Inferior parietal cortex (tissue), 1 donor: ENCODE results near the gene PKIG.
"Not testable (repeated sequence)": the region's sequence is repeated elsewhere in the genome, so short reads cannot be mapped to it uniquely, and the experiment has no call there.

Source experiments
- DNase-seq: peaks from one replicate; pipeline ENCODE4 v3.0.0-alpha.2; 2016; ENCODE audit errors: extremely low spot score

Gene PKIG

DNA sequence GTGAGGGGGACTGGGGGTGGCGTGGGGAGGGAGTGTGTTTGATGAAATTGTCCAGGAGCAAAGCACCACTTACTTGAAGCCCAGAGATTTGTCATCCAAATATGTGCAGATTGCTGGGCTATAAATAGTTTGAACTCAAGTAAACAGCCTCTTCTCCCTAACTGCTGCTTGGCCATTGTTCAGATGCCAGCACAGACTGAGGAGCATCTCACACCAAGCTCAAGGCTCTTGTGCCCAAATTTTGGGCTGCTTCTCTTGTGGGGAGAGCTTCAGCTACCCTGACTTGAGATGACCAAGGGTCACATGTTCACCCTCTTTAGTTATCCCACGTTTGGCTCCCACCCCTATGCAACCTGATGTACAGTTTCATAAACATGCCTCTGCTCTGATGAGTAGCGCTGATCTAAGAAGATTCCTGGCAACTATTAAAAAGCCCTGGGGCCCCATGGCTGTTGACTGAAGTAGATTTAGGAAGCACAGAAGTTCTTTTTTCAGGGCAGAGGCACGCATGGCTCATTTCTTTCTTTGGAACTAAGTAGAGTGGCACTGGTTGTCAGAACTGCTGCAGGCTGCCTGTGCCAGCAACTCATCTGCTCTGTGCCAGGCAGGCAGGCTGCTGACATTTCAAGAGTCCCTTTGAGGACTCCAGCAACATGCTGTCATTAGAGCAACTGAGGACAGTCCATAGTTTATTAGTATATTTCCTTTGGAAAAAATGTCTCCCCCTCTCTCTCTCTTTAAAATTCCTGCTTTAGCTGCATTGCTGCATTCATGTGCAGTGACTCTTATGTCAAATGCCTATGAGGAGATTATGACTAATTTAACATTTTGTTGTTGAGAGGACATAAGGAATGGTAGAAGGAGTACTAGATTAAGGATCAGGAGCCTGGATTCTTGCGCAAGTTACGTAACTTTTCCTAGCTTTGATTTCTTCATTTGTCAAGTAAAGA, 9.6 kb upstream of the PKIG start:
- DNase-seq, result peak; percentile 73

DNA sequence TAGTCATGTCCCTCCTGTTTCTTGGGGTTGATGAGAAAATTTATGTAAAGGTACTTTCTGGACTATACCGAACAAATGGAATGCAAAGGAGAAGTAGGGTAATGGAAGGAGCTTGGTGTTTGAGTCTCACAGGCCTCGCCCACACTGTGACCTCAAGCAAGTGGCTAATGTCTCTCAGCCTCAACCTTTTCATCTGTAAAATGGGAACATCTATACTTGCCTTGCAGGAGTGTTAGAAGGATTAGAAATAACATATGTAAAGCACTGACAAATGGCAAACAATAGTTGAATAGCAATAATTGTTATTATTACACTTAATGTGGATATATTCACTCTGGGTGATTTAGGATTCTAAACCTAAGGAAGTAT, 8.9 kb upstream of the PKIG start:
- no peak for DNase-seq

DNA sequence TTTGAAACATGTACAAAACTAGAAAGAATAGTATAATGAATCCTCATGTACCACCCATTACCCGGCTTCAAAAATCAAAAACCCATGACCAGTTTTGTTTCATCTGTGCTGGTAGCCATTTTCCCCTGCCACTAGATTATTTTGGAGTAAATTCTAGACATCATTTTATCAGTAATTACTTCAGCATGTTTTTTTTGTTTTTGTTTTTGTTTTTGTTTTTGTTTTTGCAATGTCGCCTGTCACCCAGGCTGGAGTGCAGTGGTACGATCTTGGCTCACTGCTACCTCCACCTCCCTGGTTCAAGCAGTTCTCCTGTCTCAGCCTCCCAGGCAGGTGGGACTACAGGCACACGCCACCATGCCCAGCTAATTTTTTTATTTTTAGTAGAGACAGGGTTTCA, 8.0 kb upstream of the PKIG start:
- no peak for DNase-seq

DNA sequence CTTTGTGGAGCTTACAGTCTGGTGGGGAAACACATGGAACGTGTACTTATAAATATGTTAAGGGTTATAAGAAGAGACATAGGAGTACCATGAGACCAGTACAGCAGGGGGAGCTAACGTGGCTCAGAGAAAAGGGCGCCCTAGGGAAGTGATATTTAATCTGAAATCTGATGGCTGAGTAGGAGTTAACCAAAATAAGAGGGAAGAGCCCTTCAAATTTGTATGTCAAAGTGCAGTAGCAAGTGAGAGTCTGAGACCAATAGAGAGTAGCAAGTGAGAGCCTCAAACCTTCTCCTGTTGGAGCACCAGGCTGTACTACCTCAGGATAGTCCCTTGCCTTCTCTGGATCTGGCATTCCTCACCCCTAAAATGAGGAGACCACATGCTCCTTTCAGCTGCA, 6.1 kb upstream of the PKIG start:
- DNase-seq, result no peak

DNA sequence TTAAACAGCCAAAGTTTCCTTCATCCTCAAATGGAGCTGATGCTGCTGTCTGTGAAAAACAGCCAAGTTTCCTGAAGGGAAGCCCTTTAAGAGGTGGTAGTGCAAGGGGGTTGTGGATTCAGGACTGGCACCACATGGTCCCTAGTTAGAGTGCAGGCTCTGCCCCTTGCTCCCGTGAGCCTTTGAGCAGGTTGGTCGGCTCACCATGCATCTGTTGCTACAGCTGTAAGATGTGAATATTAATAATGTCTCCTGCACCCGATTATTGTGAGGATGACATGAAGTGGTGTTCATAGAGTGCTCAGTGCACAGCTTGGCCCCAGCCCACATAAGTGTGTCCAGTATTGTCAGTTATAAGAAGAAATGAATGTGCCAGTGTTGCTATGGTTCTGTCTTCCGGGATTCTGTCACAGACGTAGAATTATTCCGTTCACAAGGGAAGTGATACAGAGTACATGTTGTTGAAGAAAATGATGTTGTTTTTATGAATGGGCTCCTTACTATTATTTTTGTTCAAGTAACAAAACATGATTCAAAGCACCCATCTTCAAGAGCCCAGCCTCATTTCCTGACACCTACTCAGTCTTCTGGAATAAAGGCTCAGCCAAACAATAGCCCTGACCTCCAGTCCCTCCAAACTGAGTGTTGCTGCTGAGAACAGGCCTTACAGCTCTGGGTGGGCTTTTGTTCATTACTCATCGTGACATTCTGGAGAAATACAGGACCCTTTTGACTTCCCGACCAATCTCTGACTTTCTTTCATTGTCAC, 2.9 kb upstream of the PKIG start:
- DNase-seq, result no peak

DNA sequence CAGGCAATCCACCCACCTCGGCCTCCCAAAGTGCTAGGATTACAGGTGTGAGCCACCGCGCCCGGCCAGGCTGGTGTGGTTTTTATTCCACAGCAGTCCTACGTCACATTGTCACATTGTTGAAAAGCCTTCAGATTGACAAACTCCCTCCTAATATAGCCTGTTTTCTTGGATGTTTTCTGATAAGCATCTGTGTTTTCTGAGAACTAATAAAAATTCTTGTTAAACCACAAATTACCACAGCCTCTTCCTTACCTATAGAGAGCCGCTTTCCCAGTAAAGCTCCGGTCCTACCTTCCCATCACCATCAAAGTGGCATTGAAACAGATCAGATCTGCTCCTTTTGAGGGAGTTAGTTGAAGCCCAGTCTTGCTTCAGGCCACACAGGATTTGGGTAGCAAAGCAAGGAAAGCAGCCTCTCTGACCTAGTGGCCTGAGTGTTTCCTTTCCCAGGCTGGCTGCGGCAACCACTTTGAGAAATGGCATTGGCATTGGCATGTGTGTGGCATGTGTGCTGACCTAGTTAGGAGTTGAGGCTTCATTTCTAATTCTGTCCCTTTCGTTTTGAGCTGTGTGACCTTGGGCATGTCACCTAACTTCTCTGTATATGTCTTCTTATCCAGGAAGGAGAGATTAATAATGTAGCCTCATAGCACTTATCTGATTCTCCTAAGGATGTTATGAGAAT, 1.7 kb upstream of the PKIG start:
- DNase-seq, result no peak

DNA sequence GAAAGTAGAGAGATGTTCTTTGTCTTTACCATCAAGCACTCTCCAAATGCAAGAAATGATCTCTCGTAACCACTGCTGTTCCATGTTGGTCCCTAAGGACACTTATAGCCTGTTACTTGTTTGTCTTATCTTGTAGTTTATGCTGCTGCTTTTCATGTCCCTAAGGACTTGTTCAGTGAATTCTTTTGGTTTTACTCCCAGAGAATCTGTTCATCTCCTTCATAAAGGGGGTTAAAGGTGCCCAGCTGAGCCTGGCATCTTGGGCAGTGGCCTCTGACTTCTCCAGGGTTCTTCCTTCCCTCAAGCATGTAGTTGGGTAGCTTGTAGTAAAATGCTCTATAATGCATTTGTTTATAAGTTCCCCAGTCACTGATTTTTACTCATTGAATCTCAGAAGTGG, 864 bp upstream of the PKIG start:
- no peak for DNase-seq

DNA sequence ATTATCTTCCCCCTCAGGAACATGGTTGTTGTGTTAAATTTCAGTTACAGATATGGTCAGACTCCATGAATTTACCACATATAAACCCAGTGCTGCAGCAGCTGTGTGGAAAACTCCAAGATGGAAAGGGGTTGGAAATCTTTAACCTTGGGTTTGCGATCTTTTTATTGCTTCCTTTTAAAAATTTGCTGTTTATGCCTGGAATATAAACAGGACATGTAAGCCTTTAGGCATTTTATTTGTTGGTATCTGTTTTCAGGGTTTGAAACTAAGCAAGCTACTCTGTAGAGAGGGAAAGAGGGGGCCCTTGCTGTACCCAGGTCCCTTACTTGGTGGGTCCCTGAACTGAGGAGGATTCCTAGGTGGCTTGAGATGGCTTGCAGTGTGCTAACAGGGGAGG, 778 bp downstream of the PKIG start:
- no peak for DNase-seq

DNA sequence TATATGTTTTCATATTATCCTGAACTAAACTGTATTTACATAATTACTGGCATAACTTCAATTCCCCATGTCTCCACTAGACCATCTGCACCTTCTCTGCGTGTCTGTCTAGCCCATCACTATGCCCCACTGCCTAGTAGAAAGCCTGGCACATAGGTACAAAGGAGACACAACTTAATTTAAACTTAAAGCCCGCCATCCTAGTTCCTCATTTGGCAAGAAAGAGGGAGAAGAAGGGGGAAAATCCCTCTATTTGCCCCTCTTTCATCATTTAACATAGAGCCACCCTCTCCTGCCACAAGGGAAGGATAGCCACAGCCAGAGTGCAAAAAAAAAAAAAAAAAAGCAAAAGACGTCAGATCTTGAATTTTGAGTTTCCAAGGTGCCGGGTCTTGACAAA, 1.8 kb downstream of the PKIG start:
- DNase-seq, result no peak

DNA sequence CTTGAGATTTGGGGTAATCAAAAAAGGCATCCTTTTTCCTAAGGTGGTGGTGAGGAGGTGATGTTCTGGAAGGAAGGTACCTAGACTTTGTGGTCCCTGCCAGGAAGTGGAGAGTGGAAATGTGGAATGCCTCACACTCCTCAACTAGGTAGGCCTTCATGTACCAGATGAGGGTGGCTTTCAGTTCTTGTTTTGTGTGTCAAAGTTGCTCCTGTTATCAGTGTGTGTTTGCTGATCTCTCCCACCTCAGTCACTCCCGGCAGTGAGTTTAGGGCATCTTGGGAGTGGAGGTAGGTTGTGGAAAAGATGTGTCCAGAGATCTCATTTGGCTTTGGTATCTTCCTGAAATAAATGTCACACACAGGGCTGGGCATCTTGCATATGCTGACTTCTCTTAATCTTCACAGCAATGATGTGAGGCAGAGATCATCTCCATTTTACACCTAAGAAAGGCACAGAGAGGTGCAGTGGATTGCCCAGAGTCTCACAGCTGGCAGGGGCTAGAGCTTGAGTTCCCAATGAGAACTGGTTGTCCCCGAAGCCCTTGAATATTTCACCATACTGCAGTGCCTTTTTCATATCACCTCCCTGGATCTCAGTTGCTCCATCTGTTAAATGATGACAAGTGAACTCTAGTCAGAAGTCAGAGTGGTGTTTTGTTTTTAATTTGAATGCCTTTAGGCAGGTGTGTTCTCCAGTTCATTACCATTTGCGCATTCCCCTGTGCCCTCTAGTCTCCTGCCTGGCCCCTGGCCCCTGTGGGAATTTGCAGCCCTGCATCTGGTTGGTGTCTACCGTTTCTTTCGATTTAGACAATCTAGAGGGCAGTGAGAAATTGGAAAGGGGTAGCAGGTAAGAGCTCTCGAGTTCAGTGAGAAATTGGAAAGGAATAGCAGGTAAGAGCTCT, 2.9 kb downstream of the PKIG start:
- DNase-seq, result no peak

DNA sequence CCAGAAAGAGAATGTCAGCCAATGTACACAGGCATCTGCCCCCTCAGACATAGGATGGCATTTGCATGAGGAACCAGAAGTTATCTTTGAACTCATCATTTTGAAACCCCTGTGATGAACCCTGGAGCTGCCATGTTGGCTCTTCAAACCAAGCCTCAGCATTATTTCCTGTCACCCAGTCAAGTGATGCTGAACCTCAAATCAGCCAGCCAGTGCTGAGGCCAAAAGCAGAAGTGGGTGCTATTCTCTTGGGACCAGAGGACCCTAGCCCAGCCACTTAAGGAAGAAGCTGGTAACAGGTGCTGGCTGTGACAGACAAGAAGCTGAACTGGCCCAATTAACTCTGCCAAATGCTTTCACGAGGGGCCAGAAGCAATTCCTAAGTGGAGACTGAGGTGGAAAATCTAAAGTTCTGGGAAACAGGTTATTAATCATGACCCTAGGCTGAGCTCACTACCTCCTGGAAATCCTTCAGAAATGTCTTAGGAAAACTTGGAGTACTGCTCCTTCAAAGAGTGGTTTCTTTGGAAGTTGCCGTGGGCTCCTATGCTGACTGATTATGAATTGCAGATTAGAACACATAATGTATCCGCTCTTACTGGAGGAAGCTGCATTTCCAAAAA, 4.0 kb downstream of the PKIG start:
- DNase-seq, result no peak

DNA sequence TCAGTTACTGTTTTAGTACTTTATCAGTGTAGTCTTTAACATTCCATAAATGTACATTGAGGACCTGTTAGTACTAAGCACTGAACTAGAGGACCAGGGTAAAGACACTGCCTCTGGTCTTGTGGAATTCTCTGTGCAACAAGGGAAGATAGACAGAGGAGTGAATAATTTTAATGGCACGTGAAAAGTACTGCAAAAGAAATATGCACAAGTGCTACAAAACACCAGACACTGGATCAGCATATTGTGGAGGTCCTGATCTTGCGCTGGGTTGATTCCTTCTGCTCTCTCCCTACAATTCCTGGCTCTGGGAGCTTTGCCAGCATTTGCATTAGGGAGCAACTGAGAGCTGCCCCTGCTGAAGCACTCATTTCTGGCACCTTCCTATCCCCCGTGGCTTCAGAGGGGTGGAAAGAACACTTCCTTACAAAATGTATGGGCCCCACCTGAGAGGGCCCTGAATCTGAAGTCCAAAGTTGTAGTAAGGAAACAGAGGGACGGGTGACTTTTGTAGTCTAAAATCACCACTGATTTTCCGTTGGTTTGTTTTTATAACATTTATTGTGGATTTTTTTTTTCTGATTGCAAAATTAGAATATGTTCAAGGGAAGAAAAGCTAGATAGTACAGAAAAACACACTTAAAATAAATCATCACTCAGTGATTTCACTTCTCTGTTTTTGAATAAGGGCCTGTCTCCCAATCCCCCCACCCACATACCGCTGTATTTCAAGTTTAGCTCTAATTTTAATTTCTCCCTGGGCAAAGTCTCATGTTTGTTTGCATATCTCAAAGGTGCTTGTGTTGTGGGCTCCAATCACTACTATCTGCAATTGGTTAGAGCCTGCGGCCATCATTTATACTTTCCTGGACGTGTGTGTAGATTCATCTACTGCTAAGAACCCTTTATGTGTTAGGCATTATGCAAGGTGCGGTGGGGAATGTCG, 4.9 kb downstream of the PKIG start:
- DNase-seq, result no peak

DNA sequence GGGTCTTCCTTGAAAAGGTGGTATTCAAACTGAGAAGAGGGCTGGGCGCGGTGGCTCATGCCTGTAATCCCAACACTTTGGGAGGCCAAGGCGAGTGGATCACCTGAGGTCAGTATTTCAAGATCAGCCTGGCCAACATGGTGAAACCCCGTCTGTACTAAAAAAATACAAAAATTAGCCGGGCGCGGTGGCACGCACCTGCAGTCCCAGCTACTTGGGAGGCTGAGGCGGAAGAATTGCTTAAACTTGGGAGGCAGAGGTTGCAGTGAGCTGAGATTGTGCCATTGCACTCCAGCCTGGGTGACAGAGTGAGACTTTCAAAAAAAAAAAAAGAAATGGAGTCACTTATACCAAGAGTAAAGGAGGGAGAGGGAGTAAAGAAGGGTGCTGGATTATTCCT, 5.9 kb downstream of the PKIG start:
- DNase-seq, result not testable (repeated sequence)

DNA sequence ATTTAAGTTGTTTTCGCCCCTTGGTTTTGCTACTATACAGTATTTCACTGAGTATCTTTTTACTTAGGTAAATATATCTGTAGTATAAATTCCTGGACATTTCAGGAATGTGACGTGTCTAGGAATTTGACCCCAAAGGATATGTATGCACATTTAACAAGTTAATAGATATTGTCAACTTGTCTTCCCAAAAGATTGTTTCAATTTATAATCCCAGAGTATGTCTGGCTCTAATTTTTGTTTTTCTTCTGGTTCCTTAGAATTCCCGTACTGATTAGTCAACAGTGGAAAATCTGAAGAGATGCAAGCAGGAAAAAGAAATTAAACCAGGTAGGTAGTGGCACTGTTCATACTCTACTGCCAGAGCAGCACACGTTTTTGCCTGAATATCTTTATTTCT, 7.2 kb downstream of the PKIG start:
- no peak for DNase-seq

DNA sequence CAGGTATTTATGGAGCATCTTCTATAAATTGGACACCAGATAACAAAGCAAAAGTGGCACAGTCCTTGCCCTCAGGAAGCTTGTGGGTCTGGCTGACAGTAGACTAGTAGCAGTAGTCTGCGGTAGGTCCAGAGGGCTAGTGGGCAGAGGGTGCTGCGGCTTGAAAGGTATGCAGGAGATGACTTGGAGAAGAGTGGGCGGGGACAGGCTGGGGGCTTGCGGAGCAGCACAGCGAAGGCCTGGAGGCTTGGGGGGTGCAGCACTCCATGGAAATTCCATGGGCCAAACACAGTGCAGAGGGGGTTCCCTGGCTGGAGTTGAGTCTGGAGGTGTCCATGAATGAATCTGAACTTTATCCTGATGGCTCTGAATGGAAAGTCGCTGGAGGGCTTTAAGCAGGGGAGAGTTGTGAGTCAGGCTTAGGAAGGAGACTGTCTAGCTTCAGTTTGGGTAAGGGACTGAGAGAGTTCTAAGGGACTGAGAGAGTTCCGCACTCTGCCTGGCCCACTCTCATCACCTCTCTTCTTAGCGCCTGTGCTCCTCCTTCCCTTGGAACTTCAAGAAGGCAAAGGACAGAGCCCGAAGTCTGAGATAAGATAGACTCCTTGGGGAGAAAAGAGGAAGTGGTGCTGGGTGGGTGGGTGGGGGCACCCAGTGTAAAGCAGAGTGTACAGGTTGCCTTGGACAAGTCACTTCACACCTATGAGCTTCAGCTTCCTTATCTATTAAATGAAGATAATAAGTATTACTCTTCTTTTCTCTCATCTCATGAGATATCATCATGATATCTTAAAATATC, 8.8 kb downstream of the PKIG start:
- no peak for DNase-seq

DNA sequence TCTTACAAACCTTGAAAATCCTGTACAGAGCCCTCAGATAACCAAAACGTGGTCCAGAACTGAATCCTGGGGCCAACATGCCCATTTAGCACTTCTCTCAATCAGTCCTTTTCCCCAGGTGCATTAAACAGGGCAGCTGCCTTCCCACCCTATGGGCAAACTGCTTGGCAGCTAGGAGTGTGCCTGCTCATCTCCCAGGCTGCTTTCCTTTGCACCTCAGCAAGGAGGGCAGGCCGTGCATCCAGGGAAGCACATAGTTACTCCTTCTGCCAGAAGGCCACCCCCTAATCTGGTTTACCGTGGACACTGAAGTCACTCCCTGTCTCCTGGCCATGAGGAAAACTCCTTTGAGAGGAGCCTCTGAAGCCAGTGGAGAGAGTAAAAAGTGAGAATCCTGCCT, 10.0 kb downstream of the PKIG start:
- no peak for DNase-seq

DNA sequence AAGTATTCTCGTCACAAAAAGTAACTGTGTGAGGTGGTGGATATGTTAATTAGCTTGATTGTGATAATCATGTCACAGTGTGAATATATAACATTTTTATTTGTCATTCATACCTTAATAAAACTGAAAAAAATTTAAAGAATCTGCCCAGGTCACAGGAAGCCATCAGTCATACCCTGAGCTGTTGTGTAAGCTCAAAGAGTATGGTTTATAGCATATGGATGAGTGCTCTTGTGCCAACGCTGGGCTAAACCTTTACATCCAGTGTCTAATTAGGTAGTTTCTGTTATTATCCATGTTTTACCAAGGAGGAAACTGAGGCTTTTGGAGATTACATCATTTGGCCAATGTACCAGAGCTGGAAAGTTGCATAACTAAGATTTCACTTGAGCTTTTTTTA, 11.4 kb downstream of the PKIG start:
- no peak for DNase-seq

DNA sequence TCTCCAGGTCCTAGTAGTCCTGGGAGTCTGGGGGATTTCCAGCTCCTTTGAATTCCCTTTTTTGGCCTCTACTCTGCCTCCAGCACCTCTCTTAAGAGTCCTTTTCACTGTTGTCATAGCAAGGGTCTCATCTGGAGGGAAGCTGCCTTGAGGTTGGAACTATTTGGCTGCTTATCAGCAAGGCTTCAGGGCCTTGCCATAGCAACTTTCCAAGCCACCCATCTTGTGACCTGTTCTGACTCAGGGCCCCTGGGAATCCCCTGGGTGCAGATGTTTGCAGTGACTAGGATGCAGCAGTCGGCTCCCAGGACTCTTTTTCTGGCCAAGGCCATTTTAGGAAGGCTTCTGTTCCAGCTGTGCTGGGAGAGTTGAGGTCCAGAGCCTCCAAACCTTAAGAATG, 12.4 kb downstream of the PKIG start:
- DNase-seq, result no peak

DNA sequence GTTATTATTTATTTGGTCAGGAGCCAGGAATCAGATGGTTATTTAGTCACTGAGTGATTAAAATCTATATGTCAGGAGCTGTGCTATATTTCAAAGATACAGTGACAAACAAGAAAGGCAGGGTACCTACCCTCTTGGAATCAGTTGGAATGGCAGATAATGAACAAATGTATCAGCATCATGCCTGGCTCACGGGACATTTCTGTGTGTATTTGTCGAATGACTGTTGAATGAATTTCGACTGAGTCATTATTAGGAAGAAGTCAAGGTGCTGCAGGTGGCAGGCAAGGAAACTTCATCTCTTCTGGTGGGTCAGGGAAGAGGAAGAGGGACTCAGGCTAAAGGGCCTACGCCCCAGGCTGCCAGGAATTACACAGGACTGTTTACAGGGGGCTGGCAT, 13.6 kb downstream of the PKIG start:
- DNase-seq, result no peak
